Left renal cortex interstitium (tissue), 4 donors: ENCODE measurements around the gene EFCAB14. TPM values are rescaled to one million over a fixed set of nuclear protein-coding genes. Genes with fewer than 3 reads are reported as not detected.
"Not testable (repeated sequence)": the region's sequence is repeated elsewhere in the genome, so short reads cannot be mapped to it uniquely, and the experiment has no call there.

ENCODE experiments used
- DNase-seq, 4 donors: peaks; one replicate each; pipeline ENCODE4 v3.0.0-alpha.2; 2013; ENCODE audit warnings: low read depth in 4 of 4, low spot score in 2 of 4, missing footprints in 1 of 4
- polyA plus RNA-seq, 4 donors: library from polyadenylated mRNA; unstranded; fragments of 120-200 nt; gene quantifications; one replicate each; pipeline ENCODE4 v1.2.1, GENCODE V29; 2013; ENCODE audit not compliant: insufficient read length in 4 of 4

EFCAB14 gene, protein sequence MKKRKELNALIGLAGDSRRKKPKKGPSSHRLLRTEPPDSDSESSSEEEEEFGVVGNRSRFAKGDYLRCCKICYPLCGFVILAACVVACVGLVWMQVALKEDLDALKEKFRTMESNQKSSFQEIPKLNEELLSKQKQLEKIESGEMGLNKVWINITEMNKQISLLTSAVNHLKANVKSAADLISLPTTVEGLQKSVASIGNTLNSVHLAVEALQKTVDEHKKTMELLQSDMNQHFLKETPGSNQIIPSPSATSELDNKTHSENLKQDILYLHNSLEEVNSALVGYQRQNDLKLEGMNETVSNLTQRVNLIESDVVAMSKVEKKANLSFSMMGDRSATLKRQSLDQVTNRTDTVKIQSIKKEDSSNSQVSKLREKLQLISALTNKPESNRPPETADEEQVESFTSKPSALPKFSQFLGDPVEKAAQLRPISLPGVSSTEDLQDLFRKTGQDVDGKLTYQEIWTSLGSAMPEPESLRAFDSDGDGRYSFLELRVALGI
- polyA plus RNA-seq, result 100 to 1,000 TPM in 1 of 4 donors, 10 to 100 TPM in 3; 90.6 to 109 (median 93.7) TPM

DNA sequence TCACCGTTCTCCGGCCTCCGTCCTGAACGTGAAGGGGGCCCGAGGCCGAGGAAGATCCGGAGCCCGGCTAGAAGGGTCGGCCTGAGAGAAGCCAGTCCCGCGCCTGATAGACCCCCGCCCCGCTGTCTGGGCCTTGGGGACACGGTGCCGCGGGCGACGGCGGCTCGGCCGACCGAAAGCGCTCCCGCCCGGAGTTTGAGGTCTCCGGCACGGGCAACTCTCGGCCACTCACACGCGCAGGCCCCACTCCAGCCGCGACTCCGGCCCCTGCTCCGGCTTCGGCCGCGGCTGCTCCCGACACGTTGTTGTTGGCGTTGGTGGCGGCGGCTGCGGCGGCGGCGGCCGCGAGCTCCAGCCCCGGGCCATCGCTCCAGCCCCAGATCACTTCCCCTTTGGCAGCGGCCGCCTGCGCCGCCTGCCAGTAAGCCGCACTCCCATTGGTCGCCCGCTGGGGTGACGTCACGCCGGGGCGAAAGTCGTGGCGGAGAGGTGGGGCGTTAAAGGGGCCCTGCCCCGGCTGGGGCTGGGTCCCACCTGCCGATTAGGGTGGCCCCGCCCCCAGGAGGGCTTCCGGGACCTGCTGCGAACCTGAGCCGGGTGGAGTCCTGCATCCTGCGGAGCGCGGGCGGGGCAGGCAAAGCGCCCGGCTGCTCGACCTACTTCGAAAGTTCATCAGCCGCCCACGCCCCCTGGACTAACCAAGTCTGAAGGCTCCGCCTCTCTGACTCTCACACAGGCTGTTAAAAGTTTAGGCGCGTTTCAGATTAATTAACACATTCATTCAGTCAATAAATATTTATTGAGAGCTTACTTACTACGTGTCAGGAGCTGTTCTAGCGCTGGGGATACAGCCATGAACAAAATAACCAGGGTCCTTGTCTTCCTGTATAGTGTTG lies at the start of gene EFCAB14:
Gene EFCAB14 (minus strand): TSS at position 388 of the 896 bp plus-strand sequence. CDS start 1,027 bp downstream, outside the sequence.
- DNase-seq, result peak; percentile 78 to 90 (median 87)

DNA sequence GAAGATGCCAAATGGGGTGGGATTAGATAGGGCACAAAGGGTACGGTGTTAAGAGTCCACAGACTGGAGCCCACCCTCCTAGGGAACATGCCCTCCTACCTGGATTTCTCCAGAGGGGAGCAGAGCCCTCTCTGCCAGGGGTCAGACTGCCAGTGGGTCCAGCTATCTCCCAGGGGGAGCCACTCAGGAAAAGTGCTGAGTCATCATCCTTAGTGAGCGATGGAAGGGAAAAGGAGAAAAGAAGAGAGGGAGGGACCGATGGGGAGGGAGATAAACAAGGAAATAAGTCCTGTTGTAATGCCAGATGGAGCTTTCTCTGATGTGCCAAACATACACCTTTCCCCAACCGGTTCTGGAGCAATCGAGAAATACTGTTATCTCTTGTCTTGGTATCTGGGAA lies 49.5 kb upstream of the EFCAB14 start:
- no peak for DNase-seq

DNA sequence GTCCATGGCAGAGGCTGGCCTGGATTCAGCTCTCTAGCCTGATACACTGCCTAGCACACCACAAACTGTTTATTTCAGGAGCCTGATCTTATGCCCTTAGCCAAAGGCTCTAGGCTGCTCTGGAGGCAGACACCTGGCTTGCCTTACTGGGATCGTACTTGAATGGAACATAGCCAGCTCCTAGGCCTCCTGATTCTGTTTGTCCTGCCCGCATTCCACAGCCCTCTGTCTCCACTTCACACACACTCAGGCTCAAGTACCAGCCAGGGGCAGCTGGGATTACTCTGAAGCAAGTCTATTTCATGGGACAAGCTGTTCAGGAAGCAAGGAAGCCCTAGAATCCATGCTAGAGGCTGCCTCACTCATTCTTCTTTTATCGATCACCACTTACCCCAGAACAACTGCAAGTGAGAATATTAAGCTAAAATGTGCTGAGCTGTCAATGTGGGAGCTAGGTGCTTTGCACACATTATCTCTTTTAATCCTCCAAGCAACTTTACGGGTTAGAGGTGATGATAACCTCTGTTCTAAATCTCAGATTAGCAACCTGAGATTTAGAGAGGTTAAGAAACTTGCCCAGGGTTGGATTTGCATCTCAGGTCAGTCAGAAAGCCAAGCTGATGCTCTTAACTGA lies 48.9 kb upstream of the EFCAB14 start:
- DNase-seq, result no peak

DNA sequence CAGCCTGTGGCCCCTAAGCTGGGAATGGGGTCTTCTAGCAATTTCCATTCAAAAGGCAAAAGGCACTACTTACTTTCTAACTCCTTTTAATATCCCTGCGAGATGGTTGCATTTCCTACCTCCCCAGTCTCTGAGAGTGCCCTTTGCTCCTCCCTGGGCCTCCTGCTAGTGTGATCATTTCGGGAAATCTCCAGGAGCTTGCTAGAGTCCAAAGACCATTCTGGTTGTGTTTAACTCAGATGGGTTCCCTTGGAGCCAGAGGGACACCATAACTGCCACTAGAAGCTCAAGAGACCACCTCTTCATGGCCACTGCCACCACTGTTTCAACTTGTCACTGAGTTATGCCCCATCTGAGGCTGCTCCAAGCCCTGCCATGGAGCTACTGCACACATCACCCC lies 45.5 kb upstream of the EFCAB14 start:
- DNase-seq, result no peak

DNA sequence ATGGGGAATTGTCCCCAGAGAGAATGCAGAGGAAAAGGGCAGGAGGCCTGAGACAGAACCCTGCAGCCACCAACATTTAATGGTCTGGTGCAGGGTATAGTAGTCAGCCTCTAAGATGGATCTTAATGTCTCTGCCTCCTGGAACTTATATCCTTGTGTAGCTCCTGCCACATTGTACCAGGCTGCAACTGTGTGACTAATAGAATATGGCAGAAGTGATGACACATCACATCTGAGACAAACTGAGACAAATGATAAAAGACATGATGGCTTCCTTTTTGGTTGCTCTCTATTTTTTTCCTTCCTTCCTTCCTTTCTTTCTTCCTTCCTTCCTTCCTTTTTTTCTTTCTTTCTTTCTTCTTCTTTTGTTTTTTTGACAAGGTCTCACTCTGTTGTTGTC lies 42.8 kb upstream of the EFCAB14 start:
- DNase-seq, result no peak

DNA sequence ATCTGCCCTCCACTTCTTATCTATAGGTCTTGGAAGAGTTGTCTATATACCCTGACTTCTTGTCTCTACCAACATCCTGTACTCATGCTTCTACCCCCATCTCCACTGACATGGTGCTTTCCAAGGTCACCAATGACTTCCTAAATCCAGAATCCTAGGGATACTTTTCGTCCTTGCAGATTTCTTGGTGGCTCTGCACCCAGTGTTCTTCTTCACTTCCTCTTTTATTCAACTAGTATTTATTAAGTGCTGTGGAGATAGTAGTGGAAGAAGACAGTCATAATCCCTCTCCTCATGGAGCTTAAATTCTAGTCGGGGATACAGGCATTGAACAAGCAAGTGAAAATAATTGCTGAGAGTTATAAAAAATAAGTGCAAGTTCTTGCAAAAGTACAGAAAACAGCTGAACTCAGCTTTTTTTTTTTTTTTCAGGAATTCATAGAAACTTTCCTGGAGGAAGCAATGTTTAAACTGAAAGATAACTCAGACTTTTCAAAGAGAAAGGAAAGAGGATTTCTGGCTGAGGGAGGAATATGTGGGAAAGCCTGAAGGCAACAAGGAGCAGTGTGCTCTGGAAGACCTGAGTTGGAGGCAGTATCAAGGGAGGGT lies 41.7 kb upstream of the EFCAB14 start:
- DNase-seq, result no peak

DNA sequence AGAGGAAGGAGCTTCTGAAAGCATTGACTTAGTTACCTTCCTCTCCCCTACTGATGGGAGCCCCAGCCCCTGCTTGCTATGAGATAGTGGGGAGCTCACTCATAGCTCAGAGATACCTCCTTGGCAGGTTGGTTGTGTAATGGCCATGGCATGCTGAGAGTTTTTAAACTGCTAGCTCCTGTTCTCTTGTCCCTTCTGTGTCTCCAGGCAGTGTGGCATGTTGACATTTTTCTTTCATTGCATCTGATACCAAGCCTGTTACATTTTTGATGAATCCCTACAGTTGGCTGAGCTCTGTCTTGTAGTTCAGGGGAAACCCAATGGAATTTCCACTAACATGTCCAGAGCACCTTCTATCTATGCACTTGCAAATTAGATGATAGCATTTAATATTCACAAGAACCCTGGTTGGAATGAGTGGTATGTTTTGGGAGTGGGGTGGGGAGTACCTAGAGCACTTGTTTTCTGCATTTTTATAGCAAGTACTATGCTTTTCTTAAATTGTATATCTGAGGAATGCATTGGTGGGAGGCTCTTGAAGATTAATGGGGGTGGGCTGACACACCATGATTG lies 39.1 kb upstream of the EFCAB14 start:
- no peak for DNase-seq

DNA sequence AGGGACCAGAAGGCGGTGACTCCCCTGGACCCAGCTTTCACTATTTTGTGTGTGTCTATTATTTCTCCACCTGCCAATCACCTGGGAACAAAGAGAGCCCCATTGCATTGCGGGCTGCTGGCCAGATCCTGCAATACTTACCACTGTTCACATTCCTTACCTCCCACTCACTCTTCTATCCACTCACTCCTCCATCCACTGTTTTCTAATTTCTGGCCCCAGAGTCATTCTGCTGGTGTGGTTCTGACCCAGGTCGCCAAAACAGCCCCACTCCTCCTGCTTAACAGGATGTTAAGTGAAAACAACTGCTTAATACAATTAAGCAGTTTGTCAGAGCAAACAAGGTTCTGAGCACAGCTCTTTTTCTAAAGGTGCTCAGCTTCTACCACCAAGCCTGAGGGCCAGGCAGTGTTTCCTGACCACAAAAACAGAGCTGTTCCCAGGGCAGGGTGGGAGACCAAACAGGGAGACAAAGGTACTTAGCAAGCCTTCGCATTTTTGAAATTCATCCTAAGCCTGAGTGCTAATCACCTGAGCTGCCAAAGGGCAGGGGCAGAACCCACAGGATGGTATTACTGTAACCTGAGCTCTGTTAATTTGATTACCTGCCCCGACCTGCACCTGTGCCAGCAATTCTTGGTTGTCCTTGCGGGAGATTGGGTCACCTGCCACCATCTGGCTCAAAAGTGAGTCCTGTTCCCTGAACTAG lies 38.5 kb upstream of the EFCAB14 start:
- no peak for DNase-seq

DNA sequence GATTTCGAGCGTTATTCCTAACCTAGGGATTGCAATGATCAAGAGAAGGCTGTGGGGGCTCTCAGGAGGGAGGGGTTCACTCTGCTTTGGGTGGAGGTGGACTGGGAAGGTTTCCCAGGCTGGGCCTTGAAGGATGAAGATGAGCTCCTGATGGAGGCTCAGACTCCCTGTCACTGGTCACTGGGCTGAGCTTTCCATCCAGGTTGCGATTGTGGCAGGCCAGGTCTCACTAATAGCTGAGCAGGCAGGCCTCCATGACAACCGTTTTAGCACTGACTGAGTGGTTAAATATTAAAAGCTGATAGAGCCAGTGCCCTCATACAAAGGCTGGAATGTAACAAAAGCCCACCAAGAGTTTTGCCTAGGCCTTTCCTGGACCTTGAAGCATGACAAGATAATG lies 36.2 kb upstream of the EFCAB14 start:
- DNase-seq, result no peak

DNA sequence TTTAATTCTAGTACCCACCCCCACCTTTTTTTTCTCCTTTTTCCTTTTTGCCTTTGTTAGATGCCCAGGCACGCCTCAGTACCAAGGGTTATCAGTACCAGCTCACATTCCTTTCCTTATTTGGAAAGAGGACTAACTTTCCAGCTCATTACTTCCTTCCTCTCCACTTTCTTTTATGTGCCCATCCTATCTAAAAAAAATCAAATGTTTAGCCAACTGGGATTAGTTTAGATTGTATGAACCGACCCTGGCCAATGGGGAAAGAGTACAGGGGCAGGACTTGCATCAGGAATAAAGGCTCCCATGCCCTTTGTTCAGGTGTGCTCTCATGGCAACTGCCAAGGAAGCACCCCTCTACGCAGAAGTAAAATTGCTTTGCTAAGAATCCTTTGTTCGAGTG lies 35.8 kb upstream of the EFCAB14 start:
- DNase-seq, result not testable (repeated sequence)

DNA sequence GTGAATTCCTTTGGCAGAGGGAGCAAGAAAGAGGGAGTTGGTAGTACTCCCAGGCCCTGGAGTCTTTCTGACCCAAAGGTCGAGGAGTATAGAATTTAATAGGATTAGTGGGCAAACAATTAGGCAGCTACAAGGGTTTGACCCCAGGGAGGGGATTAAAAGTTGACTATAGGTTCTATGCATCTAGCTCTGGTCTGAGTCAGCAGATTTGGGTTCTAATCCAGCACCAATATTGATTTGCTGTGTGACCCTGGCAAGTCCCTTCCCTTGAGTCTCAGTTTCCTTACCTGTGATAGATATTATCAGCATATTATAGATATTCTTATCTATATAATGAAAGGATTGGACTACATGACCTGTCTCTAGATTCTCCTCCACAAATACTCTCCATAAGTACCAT lies 35.1 kb upstream of the EFCAB14 start:
- DNase-seq, result no peak

DNA sequence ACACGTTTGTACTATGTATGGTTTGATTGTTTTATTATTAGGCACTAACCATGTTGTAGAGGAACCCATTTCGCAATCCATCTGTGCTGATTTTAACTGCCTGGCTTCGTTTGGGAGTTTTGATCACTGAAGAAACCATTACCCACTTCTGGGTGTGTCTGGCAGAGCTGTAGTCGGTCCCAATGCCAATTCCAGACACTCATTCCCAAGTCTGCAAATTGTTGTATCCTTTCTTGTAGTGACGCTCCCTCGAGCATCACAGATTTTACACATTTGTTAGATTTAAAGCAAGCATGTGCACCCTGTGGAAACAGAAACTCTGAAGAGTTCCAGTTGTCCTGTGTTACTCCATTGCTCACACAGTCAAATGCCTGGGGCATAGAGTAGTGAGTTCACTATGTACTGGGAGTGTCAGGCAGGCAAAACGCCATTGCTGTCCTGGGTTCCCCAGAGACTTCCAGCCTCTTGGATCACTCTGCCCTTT lies 31.0 kb upstream of the EFCAB14 start:
- DNase-seq, result no peak

DNA sequence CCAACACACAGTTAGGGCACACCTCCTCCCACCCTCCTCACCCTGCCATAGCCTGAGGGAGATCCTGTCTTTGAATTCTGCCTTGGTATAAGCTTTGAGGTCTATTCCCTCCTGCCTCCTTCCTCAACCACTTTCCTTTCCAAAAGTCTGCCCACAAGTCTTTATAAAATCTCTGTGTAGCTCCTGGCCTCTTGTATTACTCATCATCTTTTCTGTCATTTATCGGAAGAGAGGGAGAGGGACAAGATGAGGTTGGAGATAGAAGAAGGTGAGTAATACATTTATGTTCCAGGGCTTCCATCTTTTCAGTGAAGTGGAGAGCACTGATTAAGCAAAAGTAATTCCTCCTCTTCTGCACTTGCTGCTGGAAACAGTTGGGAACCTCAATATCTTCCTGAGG lies 30.5 kb upstream of the EFCAB14 start:
- no peak for DNase-seq

DNA sequence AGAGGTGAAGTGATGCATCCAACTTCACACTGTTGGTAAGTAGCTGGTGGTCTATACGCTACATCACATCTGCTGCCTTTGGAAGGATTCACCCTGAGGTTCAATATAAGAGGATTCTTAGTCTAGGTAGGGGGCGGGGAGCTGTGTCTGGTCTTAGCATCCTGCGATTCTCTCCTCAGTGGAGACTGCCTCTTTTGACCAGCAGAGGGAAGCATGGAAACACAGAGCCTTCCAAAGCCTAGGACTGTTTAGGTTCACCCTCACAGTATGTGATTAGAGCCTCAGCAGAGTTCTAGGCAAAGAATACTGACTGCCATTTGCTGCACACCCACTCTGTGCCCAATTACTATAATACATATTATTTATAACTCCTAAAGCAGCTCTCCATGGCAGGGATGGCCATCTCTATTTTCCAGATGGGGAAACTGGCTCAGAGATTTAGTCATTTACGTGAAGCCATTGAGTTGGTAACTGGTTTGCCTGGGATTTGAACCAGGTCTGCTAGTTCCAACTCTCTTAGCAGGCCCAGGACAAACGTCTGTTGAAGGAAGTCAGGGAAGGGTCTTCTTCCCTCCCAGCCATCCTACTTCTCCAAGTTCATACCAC lies 28.9 kb upstream of the EFCAB14 start:
- no peak for DNase-seq

DNA sequence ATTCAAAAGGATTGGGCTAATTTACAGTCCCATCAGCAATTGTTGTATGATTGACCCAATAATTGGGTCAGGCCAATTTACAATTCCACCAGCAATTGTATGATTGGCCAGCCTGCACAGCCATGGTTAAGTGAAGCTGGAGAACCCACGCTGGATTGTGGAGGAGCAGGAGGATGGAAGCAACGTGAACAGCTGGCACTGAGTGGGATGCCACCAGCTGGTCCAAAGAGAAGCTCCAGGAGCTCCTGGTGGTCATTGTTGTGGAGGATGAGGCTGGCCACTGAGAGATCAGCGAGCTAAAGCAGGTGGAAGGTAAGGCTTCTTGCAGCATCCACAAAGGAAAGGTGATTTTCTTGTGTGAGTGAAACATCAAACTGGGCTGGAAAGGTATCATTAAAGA lies 23.2 kb upstream of the EFCAB14 start:
- DNase-seq, result no peak

DNA sequence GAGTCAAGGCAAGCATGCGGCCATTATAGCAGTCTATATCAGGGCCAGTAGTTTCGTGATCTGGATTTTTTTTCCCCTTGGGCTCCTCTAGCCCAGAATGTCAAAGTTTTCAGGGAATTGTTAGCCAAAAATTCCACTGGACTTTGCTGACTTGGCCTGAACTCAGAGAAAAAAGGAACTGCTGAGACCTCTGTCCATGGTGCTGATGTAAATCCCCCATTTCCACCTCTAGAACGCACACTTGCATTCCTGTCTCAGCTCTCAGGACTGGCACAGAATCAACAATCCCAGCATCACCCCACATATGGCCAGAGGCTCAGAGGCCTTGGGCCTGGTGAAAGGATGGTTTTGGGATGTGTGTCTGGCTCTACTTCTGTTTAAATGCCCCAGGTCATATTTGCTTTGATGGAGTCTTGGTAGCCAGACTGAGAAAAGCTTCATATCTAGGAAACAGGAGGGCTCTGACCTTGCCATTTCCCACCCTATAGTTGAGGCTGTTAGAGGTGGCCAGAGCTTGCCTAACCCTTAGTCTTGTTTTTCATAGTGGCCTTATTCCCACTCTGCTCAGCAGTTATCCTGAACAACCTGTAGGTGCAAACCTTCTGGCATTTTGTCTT lies 16.9 kb upstream of the EFCAB14 start:
- DNase-seq, result no peak

DNA sequence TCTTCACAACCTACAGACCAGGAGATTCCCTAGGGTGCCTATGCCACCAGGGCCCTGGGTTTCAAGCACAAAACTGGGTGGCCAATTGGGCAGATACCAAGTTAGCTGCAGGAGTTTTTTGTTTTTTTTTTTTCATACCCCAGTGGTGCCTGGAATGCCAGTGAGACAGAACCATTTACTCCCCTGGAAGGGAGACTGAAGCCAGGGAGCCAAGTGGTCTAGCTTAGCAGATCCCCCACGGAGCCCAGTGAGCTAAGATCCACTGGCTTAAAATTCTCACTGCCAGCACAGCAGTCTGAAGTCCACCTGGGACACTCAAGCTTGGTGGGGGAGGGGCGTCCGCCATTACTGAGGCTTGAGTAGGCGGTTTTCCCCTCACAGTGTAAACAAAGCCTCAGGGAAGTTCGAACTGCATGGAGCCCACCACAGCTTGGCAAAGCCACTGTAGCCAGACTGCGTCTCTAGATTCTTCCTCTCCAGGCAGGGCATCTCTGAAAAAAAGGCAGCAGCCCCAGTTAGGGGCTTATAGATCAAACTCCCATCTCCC lies 9.5 kb upstream of the EFCAB14 start:
- DNase-seq, result not testable (repeated sequence)

DNA sequence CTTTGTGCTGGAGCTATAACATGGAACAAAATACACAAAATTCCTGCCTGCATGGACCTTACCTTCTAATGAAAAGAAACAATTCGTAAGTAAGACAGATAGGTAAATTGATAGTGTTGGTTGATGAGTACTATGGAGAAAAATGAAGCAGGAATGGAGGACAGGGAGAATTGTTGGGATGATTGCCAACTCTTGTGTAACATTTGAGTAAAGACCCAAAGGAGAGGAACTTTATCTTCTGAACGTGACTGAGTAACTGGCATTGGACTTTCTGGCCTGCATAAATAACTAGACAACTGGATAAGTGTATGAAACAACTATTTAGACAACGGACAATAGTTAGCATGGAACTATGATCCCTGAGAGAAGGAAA lies 6.8 kb upstream of the EFCAB14 start:
- DNase-seq, result no peak
